Panc1 (cell line): Measurements from ENCODE around the gene LPIN2. TPM values are rescaled to one million over a fixed set of nuclear protein-coding genes. Genes with fewer than 3 reads are reported as not detected.
"Not testable (repeated sequence)": the region's sequence is repeated elsewhere in the genome, so short reads cannot be mapped to it uniquely, and the experiment has no call there.

Source experiments
- ATAC-seq: fragments of 200-7000 bp; cut with Tn5 transposase; 2 replicates; pipeline ENCODE4 v1.9.1; 2020; ENCODE audit warnings: mild to moderate bottlenecking, moderate library complexity
- BruUV-seq: library from RNA; stranded (reverse); fragments of 400-500 nt; replicated peaks from 2 replicates; lab custom pipeline; 2021; lab: Mats Ljungman, UMichigan
- CTCF ChIA-PET: fragments of 300-600 bp; sonication (Branson Sonifier 250); formaldehyde crosslinking; loops from one replicate; lab custom pipeline; 2022; ENCODE audit warnings: antibody characterized with exemption; lab: Charles Lee
- POLR2A ChIA-PET: fragments of 300-600 bp; sonication (Branson Sonifier 250); formaldehyde crosslinking; loops from one replicate; lab custom pipeline; 2022; ENCODE audit warnings: antibody characterized with exemption; lab: Charles Lee
- DNase-seq: peaks from one replicate; pipeline ENCODE4 v3.0.0-alpha.2; 2010; ENCODE audit warnings: low read depth, low spot score
- H3K27ac ChIP-seq: 2 replicates; pipeline ENCODE4 v1.5.1; 2011; ENCODE audit warnings: mild to moderate bottlenecking, low read length, inconsistent platforms
- H3K27me3 ChIP-seq: fragments of 200-500 bp; sonication (Bioruptor generic); 2 replicates; pipeline ENCODE4 v1.6.0; 2014; ENCODE audit warnings: low read length, inconsistent platforms; ENCODE audit not compliant: control insufficient read depth, insufficient read depth
- H3K36me3 ChIP-seq: fragments of 200-500 bp; sonication (Bioruptor generic); 2 replicates; pipeline ENCODE4 v1.5.1; 2014; ENCODE audit warnings: inconsistent platforms, mild to moderate bottlenecking, low read length, moderate library complexity; ENCODE audit not compliant: control insufficient read depth, insufficient read depth
- H3K4me1 ChIP-seq: 2 replicates; pipeline ENCODE4 v1.5.1; 2011; ENCODE audit warnings: inconsistent platforms, mild to moderate bottlenecking, low read length, moderate library complexity; ENCODE audit not compliant: control insufficient read depth, insufficient read depth
- H3K4me3 ChIP-seq, 2 experiments: 2 replicates each; pipeline ENCODE4 v1.5.1; 2011 to 2012; ENCODE audit warnings: low read depth in 2 of 2, low read length in 2 of 2, mild to moderate bottlenecking in 2 of 2, inconsistent platforms in 1 of 2, moderate library complexity in 1 of 2
- H3K9me3 ChIP-seq: fragments of 200-500 bp; sonication (Bioruptor generic); 2 replicates; pipeline ENCODE4 v1.5.1; 2014; ENCODE audit warnings: low read depth, mild to moderate bottlenecking, inconsistent platforms, low read length, moderate library complexity; ENCODE audit not compliant: control insufficient read depth, insufficient read depth
- CTCF ChIP-seq: fragments of 450-650 bp; IDR thresholded peaks from 2 replicates; pipeline ENCODE4 v1.5.1; 2017; ENCODE audit warnings: mild to moderate bottlenecking
- POLR2AphosphoS5 ChIP-seq: IDR thresholded peaks from 2 replicates; pipeline ENCODE4 v1.6.1; 2012; ENCODE audit warnings: mild to moderate bottlenecking, low read depth, low read length, moderate library complexity
- REST ChIP-seq, 2 experiments: IDR thresholded peaks; 2 replicates each; pipeline ENCODE4 v1.6.1; 2011 to 2012; ENCODE audit warnings: low read depth in 2 of 2, control low read depth in 1 of 2, low read length in 1 of 2, mild to moderate bottlenecking in 1 of 2, moderate library complexity in 1 of 2; ENCODE audit not compliant: insufficient read depth in 1 of 2
- SIN3A ChIP-seq: IDR thresholded peaks from 2 replicates; pipeline ENCODE4 v1.6.1; 2012; ENCODE audit warnings: low read depth, mild to moderate bottlenecking, low read length, moderate library complexity, borderline replicate concordance; ENCODE audit not compliant: insufficient read depth
- TCF7L2 ChIP-seq: IDR thresholded peaks from 2 replicates; pipeline ENCODE4 v1.6.1; 2011; ENCODE audit warnings: mild to moderate bottlenecking, low read depth, low read length, inconsistent platforms
- in situ Hi-C: cut with HindIII; loops from 2 replicates; pipeline ENCODE4 v1.10.0; 2016; ENCODE audit warnings: low sequenced_read_pairs, low pct_unique_long_range_greater_than_20kb
- intact Hi-C: fragments of 100-400 bp; cut with micrococcal nuclease; formaldehyde crosslinking; loops from one replicate; pipeline ENCODE4 v1.10.0; 2022; ENCODE audit not compliant: unreplicated experiment
- total RNA-seq: library from RNA; stranded (reverse); gene quantifications from one replicate; pipeline ENCODE4 v1.2.1, GENCODE V29; 2021; ENCODE audit not compliant: unreplicated experiment

The LPIN2 gene
- total RNA-seq, 1 experiment from 2014 or later = 38.3 TPM

DNA sequence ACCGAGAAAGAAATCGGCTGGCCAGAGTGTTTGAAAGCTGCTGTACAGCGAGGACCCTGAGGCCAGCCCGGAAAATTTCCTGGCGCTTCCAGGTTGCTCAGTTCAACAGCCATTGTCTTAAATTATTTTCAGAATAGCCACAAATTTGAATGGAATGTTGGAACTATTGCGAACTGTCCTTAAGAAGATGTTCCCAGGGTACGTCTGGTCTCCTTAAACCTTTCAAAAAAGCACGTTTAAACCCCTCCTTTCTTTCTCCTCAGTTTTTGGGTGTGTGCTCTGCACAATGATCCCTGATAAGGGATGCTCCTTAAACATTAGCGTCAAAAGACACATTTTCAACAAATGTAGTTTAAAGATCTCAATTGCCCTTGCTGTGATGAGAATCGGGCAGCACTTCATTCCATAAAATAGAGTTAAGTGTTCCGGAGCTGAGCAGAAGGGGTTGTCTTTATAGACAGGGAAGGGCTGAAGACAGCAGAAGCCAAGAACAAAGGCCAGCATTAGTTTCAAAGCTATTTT lies 14.5 kb upstream of the LPIN2 start:
- TF ChIP-seq REST (IDR thresholded peaks at IDR 0.05; ENCODE audit: insufficient read depth in 1 of 2, low read depth in 2 of 2, low read length in 1 of 2) = no peak
- TF ChIP-seq TCF7L2 = no peak
- TF ChIP-seq CTCF = no peak
- TF ChIP-seq POLR2AphosphoS5 = no peak
- no peak for TF ChIP-seq SIN3A
- H3K4me3 ChIP-seq = no peak overlapping the region
- H3K27me3 ChIP-seq = no peaks in the 10 kb centered on the region
- H3K9me3 ChIP-seq = no peaks in the 10 kb centered on the region
- no peaks in the 10 kb centered on the region for H3K36me3 ChIP-seq
- H3K27ac ChIP-seq = no peak overlapping the region
- H3K4me1 ChIP-seq = peaks cover 27% of the 10 kb centered on the region; the same call in 1 of the 2 replicates
- intact Hi-C loops (loop anchor here (10.0 kb wide), 1 partner anchor 63 kb away; no protein-coding TSS in a partner anchor), in situ Hi-C loops (no loop called here)
- BruUV-seq = no TSS peak
- ChIA-PET POLR2A (no interaction called here), CTCF (no interaction called here)
- DNase-seq (no peak), ATAC-seq (no peak)

- Histone ChIP-seq H3K9me3 (no peaks in the 10 kb centered on the region), H3K27me3 (no peaks in the 10 kb centered on the region), H3K4me3 (no peak overlapping the region), H3K4me1 (peaks cover 27% of the 10 kb centered on the region; the same call in 1 of the 2 replicates), H3K27ac (no peak overlapping the region; the same call in 1 of the 2 replicates), H3K36me3 (no peaks in the 10 kb centered on the region)
- in situ Hi-C loops (no loop called here), intact Hi-C loops (loop anchor here (10.0 kb wide), 1 partner anchor 61 kb away; no protein-coding TSS in a partner anchor)
- ChIA-PET POLR2A (no interaction called here), CTCF (no interaction called here)
- ATAC-seq = no peak
- TF ChIP-seq POLR2AphosphoS5 = no peak
- no peak for TF ChIP-seq REST (IDR thresholded peaks at IDR 0.05; ENCODE audit: insufficient read depth in 1 of 2, low read depth in 2 of 2, low read length in 1 of 2)
- TF ChIP-seq TCF7L2 = no peak
- TF ChIP-seq CTCF = no peak
- TF ChIP-seq SIN3A = no peak
- no peak for DNase-seq
- no TSS peak for BruUV-seq
Measured at GRCh38 chr18:3025544-3025943, 12.6 kb upstream of the LPIN2 start.

DNA sequence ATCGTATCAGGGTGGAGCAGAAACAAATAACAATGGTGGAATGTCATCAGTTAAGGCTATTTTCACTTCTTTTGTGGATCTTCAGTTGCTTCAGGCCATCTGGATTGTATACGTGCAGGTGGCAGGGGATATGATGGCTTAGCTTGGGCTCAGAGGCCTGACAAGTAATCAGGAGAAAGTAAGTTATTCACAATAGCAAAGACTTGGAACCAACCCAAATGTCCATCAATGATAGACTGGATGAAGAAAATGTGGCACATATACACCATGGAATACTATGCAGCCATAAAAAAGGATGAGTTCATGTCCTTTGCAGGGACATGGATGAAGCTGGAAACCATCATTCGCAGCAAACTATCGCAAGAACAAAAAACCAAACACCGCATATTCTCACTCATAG lies 10.7 kb upstream of the LPIN2 start:
- intact Hi-C loops = loop anchor here (10.0 kb wide), 1 partner anchor 59 kb away; no protein-coding TSS in a partner anchor
- ATAC-seq, H3K36me3 ChIP-seq, H3K27ac ChIP-seq, BruUV-seq, POLR2A ChIA-PET, H3K9me3 ChIP-seq, DNase-seq, CTCF ChIA-PET, H3K4me3 ChIP-seq, in situ Hi-C loops, H3K27me3 ChIP-seq: not testable (repeated sequence)
- peaks cover 18% of the 10 kb centered on the region; the same call in 1 of the 2 replicates for H3K4me1 ChIP-seq
